ENCODE results near the gene UBE2G2.

Gene UBE2G2

DNA sequence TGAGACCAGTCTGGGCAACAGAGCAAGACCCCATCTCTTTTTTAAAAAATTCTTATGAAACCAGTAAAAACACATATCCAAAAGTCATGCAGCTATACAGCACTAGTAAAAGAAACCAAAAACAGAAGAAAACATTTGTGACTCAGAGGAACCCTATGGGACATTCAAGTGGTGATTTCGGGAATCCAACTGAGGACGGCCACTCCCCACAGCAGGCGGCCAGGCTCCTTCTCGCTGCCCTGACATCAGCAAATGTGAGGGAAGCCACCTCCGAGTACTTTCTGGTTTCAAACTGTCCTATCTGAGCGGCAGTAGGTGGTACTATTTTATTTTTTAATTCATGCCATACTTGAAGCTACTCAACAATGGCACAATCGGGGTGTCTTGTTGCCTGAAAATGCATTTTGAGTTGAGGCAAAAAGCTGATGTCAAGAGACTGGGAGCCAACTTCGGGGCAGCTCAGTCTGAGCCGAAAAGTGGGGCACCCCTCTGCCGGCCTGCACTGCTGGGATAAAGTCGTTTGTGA is 12.9 kb upstream of the UBE2G2 start:
- no peak for DNase-seq

GRCh38 chr21:44813727-44814126 is 12.1 kb upstream of the UBE2G2 start:
- DNase-seq: no peak

GRCh38 chr21:44813149-44813548 is 11.5 kb upstream of the UBE2G2 start:
- DNase-seq: no peak

GRCh38 chr21:44812640-44813039 is 11.0 kb upstream of the UBE2G2 start:
- no peak for DNase-seq

- no peak for DNase-seq
Observed at GRCh38 chr21:44810779-44811178, 9.2 kb upstream of the UBE2G2 start.

DNA sequence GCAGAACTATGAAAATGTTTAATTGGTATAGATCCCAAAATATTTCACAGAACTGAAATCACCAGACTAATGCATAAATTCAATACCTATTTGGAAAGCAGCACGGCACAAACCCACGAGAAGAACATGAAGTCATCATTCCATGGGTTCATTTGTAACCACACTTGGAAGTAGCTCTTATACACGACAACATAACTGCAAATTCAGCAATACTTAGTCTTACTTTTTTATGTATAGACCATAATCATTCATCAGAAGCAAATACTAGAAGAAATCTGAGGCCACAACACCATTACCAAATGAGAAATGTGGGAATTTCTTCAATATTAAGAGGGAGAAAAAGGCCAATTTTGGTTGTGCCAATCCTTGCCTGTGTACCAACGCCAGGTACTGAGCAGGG is 4.2 kb upstream of the UBE2G2 start:
- DNase-seq: no peak

DNA sequence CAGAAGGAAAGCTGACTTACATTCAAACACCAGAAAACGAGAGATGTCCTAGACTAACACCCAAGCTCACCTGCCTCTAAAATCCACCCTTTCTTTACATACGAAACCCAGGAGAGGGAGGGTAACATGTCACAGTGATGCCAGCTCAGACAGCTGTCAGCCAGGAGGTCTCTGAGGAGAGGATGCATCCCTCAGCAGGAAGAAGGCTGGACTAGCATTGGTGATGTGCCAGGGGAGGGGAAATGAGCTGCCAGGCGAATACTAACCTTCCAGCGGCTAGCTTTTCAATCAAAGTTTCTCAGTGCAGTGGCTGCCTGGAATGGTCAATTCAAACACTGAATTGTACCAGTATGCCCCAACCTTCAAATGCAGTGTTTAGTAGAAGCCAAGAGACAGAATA is 3.6 kb upstream of the UBE2G2 start:
- no peak for DNase-seq

- no peak for DNase-seq
Observed at GRCh38 chr21:44804762-44805161, 3.1 kb upstream of the UBE2G2 start.

- no peak for DNase-seq
Observed at GRCh38 chr21:44803651-44804050, 2.0 kb upstream of the UBE2G2 start.

- DNase-seq: no peak
Observed at GRCh38 chr21:44802396-44803153, 955 bp upstream of the UBE2G2 start.

DNA sequence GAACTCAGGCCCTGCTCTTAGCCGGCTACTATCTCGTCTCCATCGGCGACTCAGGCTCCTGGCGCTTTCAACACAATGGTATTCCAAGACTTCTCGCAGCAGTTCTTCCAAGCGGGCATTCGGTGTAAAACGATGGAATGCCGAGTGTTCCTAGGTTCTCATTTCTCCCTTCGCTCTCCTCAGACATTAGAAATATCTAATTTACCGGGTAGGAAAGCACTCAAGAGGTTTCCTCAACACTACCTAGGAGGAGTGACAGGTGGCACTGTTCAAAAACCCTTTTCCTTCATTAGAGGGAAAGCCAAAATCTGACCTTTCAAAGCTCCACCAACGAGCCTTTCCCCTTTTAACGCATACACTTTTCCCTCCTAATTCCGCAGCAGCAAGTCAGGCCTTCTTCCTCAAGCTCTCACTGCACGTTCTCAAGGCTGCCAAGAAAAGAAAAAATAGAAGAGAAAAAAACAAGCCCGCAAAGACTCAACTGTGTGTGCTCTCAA is 601 bp downstream of the UBE2G2 start:
- DNase-seq: peak; percentile 17

- DNase-seq: peak; percentile 17
Observed at GRCh38 chr21:44800103-44800502, 1.5 kb downstream of the UBE2G2 start.

- no peak for DNase-seq
Observed at GRCh38 chr21:44799646-44800045, 2.0 kb downstream of the UBE2G2 start.

DNA sequence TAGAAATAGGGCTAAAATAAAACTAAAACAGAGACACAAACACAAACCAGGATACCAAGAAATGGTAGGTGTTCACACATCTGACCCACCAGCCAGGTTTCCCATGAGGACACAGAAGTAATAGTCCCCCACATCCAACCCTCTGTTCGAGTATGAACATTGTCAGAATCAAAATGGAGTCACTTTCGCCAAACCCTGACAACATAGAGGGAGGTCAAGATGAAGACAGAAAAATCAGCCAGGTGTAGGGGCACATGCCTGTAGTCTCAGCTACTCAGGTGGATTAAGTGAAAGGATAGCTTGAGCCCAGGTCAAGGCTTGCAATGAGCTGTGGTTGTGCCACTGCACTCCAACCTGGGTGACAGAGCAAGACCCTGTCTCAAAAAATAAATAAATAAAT is 3.8 kb downstream of the UBE2G2 start:
- no peak for DNase-seq

GRCh38 chr21:44795342-44795741 is 6.3 kb downstream of the UBE2G2 start:
- no peak for DNase-seq

DNA sequence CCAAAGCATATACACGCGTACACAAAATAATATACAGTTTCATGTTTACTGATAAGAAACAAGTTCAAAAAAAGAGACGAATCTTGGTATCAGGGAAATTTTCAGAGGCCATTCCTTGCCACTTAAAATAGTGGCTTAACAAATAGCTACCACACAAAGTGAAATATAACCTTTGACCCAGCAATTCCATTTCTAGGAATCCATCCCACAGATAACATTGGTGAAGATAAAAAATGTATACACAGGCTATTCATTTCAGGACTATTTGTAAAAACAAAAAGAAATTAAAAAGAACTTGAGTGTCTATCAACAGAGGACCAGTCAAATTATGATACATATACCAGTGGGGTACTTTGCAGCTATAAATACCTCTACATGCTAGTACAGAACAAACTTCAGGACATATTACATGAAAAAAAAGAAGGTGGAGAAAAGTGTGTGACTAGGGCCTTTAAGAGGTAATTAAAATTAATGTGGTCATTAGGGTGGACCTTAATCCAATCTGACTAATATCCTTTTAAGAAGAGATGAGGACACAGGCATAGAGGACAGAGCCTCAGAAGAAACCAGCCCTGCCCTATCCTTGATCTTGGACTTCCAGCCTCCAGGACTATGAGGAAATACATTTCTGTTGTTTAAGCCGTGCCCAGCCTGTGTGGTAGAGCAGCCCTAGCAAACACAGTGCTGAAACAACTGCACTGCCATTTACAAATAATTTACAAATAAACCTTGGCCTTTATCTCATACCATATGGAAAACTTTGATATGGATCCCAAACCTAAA is 7.8 kb downstream of the UBE2G2 start:
- no peak for DNase-seq

DNA sequence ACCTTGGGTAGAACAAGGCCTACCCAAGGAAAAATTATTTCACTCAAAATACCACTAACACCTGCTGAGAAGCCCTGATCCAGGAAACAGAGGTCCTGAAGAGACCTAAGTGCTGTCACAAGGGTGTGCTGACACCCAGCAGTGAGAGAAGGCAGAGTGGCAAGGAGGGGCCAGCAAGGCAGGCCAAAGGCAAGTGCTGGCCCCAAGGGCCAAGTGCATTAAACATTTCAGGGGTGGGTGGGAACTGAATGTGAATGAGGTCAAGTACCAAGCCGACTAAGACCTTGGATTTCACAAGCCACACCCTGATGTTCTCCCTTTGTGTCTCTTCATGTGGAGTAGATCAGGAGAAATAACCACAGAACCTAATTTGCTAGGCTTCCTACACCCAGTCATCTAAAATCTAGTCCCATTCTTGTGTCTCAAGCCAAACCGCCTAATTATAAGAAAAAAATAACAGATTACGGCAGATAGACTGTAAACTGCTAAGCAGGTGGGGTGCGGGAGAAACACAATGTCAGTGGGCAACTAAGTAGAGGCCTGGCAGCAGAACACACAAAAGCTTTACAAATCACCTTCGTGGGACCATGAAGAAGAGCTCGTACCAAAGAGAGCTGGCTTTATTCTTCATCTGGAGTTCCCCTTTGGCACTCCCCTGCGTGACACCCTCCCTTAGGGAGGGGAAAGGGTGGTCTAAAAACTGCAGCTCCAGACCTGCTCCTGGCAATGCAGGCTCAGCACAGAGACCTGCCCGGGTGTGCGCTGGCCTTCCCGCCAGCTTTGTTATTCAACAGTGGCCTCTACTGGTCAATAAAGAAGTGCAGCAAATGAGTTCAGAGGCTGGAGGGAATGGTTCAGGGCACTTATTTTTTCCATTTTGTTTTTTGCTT is 8.7 kb downstream of the UBE2G2 start:
- peak; percentile 81 for DNase-seq

DNA sequence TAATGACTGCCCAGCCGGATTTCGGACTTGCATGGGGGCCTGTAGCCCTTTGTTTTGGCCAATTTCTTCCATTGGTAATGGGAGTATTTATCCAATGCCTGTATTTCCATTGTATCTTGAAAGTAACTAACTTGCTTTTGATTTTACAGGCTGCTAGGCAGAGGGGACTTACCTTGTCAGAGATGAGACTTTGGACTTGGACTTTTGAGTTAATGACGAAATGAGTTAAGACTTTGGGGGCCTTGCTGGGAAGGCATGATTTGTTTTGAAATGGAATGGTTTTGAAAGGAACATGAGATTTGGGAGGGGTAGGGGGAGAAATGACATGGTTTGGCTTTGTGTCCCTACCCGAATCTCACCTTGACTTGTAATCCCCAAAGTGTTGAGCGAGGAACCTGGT is 9.6 kb downstream of the UBE2G2 start:
- no peak for DNase-seq

- DNase-seq: no peak
Observed at GRCh38 chr21:44791246-44791645, 10.4 kb downstream of the UBE2G2 start.

- DNase-seq: no peak
Observed at GRCh38 chr21:44790368-44790767, 11.3 kb downstream of the UBE2G2 start.

DNA sequence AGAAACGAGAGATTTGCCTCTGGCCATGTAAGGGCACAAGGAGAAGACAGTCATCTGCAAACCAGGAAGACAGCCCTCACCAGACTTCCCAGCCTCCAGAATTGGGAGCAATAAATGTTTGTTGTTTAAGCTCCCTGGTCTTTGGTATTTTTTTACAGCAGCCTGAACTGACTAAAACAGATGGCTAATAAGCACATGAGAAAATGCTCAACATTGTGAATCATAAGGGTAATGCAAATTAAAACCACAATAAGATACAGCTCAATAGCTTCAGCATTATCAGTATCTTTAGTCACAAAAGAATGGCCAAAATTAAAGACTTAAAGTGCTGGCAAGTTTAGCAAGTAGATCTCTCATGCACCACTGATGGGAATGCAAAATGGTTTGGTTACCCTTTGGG is 11.7 kb downstream of the UBE2G2 start:
- DNase-seq: no peak

- no peak for DNase-seq
Observed at GRCh38 chr21:44785620-44786335, 15.8 kb downstream of the UBE2G2 start.
